Thoracic aorta (tissue), 2 donors: Measurements from ENCODE around the gene DRC1. TPM values are rescaled to one million over a fixed set of nuclear protein-coding genes. Genes with fewer than 3 reads are reported as not detected.

Experiments
- ATAC-seq: fragments of 150-250 bp; one replicate; pipeline ENCODE4 v1.8.0; 2017; ENCODE audit warnings: low read depth; ENCODE audit not compliant: insufficient number of reproducible peaks, low FRiP score
- DNase-seq: peaks from one replicate; pipeline ENCODE4 v3.0.0-alpha.2; 2020; ENCODE audit warnings: low spot score
- H3K27ac ChIP-seq, 2 donors: fragments of 200-600 bp; sonication (generic); 1 replicate in 1 of 2; 2 replicates in 1 of 2; pipeline ENCODE4 v1.5.1; 2016; ENCODE audit warnings: mild to moderate bottlenecking in 2 of 2, moderate library complexity in 2 of 2
- H3K27me3 ChIP-seq: fragments of 200-600 bp; sonication (generic); replicated peaks from 2 replicates; pipeline ENCODE4 v1.6.0; 2016; ENCODE audit warnings: mild to moderate bottlenecking; ENCODE audit not compliant: insufficient read depth
- H3K36me3 ChIP-seq: fragments of 200-600 bp; sonication (generic); one replicate; pipeline ENCODE4 v1.5.1; 2016
- H3K4me1 ChIP-seq, 2 donors: fragments of 200-600 bp; sonication (generic); 1 replicate in 1 of 2; 2 replicates in 1 of 2; pipeline versions ENCODE4 v1.5.1 to v1.6.0; 2016; ENCODE audit warnings: low read depth in 2 of 2, mild to moderate bottlenecking in 1 of 2; ENCODE audit not compliant: control insufficient read depth in 1 of 2
- H3K4me3 ChIP-seq: fragments of 200-600 bp; sonication (generic); 2 replicates; pipeline ENCODE4 v1.5.1; 2016; ENCODE audit warnings: mild to moderate bottlenecking
- H3K9me3 ChIP-seq: fragments of 200-600 bp; sonication (generic); 2 replicates; pipeline ENCODE4 v1.5.1; 2016
- total RNA-seq, 2 donors: library from RNA; depleted of rRNA; stranded (reverse); fragments of >200 nt; gene quantifications; one replicate each; pipeline versions ENCODE4 v1.1.0 to v1.2.3, GENCODE V29; 2016
- TF ChIP-seq, protein P1 (sequence below): fragments of 200-600 bp; sonication (generic); IDR thresholded peaks from one replicate; pipeline ENCODE4 v1.5.1; 2019; ENCODE audit warnings: antibody characterized with exemption

The DRC1 gene
- total RNA-seq, 2 donors from 2014 or later: not detected

DNA sequence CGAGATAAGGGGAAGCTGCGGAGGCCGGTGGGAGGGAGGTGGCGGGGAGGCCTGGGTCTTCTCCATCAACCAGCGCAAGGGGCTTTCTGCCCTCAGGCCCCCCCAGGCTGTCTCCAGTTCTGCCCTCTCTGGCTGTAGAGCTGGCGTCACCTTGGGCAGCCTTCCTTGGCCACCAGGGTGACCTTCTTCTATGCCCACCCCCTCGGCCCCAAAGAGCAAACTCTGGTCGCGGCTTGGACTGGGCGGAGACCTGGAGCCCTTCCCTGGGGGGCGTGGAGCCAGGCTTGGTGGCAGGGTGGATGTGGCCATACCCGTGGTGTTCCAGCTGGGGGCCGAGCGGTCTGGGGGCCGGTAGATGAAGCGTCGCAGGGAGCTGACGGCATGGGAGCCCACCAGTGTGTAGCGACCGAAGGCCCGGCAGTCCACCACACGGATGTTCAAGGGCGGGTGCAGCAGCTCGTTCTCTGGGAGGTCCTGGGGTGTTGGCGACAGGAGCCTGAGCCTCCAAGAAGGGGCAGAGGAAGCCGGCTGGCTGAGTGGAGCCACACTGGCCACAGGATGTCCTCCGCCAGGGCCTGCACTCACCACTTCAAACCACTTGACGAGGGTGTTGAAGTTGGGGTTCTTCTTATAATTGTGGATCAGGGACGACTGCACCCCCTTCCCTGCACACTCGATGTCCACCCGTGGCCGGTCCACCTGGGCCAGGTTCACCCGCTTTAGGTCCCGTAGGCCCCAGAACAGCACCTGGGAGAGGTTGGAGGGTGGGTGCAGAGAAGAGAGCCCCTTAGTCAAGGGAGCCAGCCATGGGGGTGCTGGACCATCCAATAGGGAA lies 71.3 kb downstream of the DRC1 start:
- TF ChIP-seq, protein P1, sequence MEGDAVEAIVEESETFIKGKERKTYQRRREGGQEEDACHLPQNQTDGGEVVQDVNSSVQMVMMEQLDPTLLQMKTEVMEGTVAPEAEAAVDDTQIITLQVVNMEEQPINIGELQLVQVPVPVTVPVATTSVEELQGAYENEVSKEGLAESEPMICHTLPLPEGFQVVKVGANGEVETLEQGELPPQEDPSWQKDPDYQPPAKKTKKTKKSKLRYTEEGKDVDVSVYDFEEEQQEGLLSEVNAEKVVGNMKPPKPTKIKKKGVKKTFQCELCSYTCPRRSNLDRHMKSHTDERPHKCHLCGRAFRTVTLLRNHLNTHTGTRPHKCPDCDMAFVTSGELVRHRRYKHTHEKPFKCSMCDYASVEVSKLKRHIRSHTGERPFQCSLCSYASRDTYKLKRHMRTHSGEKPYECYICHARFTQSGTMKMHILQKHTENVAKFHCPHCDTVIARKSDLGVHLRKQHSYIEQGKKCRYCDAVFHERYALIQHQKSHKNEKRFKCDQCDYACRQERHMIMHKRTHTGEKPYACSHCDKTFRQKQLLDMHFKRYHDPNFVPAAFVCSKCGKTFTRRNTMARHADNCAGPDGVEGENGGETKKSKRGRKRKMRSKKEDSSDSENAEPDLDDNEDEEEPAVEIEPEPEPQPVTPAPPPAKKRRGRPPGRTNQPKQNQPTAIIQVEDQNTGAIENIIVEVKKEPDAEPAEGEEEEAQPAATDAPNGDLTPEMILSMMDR: no peak

GRCh38 chr2:26473796-26474195 lies 72.1 kb downstream of the DRC1 start:
- H3K27ac ChIP-seq: no peak overlapping the region
- H3K36me3 ChIP-seq: no peaks in the 10 kb centered on the region
- peaks cover 4% of the 10 kb centered on the region for H3K9me3 ChIP-seq
- no peak overlapping the region for H3K4me3 ChIP-seq
- no peaks in the 10 kb centered on the region for H3K4me1 ChIP-seq
- ATAC-seq (no peak), DNase-seq (no peak)
- no peaks in the 10 kb centered on the region for H3K27me3 ChIP-seq
- TF ChIP-seq, protein P1: no peak

More for the DNA sequence above, 71.3 kb downstream of the DRC1 start:
- peaks cover 4% of the 10 kb centered on the region for H3K9me3 ChIP-seq
- DNase-seq (no peak), ATAC-seq (no peak)
- no peak overlapping the region for H3K4me3 ChIP-seq
- no peak overlapping the region for H3K27ac ChIP-seq
- no peaks in the 10 kb centered on the region for H3K4me1 ChIP-seq
- no peaks in the 10 kb centered on the region for H3K36me3 ChIP-seq
- no peaks in the 10 kb centered on the region for H3K27me3 ChIP-seq

DNA sequence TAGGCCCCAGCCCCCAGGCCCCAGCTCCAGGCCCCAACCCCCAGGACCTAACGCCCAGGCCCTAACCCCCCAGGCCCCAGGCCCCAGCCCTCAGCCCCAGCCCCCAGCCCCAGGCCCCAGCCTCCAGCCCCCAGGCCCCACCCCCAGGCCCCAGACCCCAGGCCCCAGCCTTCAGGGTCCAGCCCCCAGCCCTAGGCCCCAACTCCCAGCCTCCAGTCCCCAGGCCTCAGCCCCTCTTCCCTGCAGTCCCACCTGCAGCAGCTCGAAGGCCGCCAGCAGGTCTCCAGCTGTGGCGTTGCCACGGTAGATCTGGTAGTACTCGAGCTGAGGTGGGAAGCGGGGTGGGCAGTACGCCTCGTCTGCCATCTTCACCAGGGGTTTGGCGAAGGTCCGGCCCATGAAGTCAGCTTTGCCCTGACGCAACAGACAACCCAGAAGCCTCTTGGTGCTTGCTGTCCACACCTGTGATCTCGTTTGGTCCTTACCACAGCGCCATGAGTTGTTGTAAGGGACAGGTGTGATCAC lies 72.6 kb downstream of the DRC1 start:
- Histone ChIP-seq H3K27me3 (no peaks in the 10 kb centered on the region), H3K4me3 (no peak overlapping the region), H3K36me3 (no peaks in the 10 kb centered on the region), H3K27ac (no peak overlapping the region), H3K9me3 (peaks cover under 1% of the 10 kb centered on the region), H3K4me1 (no peaks in the 10 kb centered on the region)
- TF ChIP-seq, protein P1: no peak
- no peak for ATAC-seq
- no peak for DNase-seq

- DNase-seq (no peak), ATAC-seq (no peak)
- TF ChIP-seq, protein P1: no peak
- Histone ChIP-seq H3K9me3 (no peaks in the 10 kb centered on the region), H3K27ac (no peak overlapping the region), H3K4me3 (no peak overlapping the region), H3K27me3 (no peaks in the 10 kb centered on the region), H3K4me1 (no peaks in the 10 kb centered on the region), H3K36me3 (no peaks in the 10 kb centered on the region)
These were observed 73.3 kb downstream of the DRC1 start for GRCh38 chr2:26475037-26475436.

- DNase-seq: no peak
- H3K4me1 ChIP-seq: no peaks in the 10 kb centered on the region
- H3K9me3 ChIP-seq: no peaks in the 10 kb centered on the region
- TF ChIP-seq, protein P1: no peak
- H3K27ac ChIP-seq: no peak overlapping the region
- no peak overlapping the region for H3K4me3 ChIP-seq
- H3K27me3 ChIP-seq: no peaks in the 10 kb centered on the region
- no peak for ATAC-seq
- H3K36me3 ChIP-seq: no peaks in the 10 kb centered on the region
These were observed 74.2 kb downstream of the DRC1 start for GRCh38 chr2:26475832-26476501.
